ENCODE measurements around the gene SCARB1.

- TF ChIP-seq EZH2 (optimal IDR thresholded peaks at IDR 0.05; ENCODE audit: low read depth, low read length) (no peak), CTCF (IDR thresholded peaks at IDR 0.05; ENCODE audit: low read length) (no peak), EZH2phosphoT487 (IDR thresholded peaks at IDR 0.05; ENCODE audit: low read length) (no peak)
Observed at GRCh38 chr12:124741211-124741610, 122.5 kb downstream of the SCARB1 start.
